Spleen (tissue), 7 donors: ENCODE measurements around the gene SKA3.

Experiments used
- CTCF ChIP-seq, 11 experiments: fragments of 200-600 bp in 7 of 11; fragments of 450-650 bp in 4 of 11; sonication (generic) in 4 of 11; IDR thresholded peaks in 8 of 11; conservative IDR thresholded peaks in 3 of 11; 1 replicate in 7 of 11; 2 replicates in 4 of 11; pipeline versions ENCODE4 v1.4.0 to v1.8.0; 2016 to 2021; ENCODE audit warnings: antibody characterized with exemption in 11 of 11, inconsistent platforms in 4 of 11, mild to moderate bottlenecking in 1 of 11
- POLR2A ChIP-seq, 3 donors: fragments of 450-650 bp; IDR thresholded peaks; one replicate each; pipeline ENCODE4 v1.5.1; 2017; ENCODE audit warnings: antibody characterized with exemption in 3 of 3, mild to moderate bottlenecking in 1 of 3
- donor health status: DM: no; HTN: no; CAD: no; lungs with moderate emphysema.
- donor health status: DM: no; HTN: no; CAD: no.
- donor health status: DM: no; HTN: no; CAD: no.

GRCh38 chr13:21117104-21117809 is 59.1 kb downstream of the SKA3 start:
- TF ChIP-seq POLR2A (IDR thresholded peaks at IDR 0.05) (no peak), CTCF (IDR thresholded peaks at IDR 0.05 in 8 of 11, conservative IDR thresholded peaks at IDR 0.05 in 3 of 11) (no peak)
